Measurements from ENCODE around the gene PEPD. TPM values are rescaled to one million over a fixed set of nuclear protein-coding genes. Genes with fewer than 3 reads are reported as not detected.

PEPD gene
- total RNA-seq, 4 donors from 2014 or later: 79.8 to 122 (median 94.8) TPM

GRCh38 chr19:33547676-33548075 is 26.1 kb upstream of the PEPD start:
- Histone ChIP-seq H3K27me3 (no peaks in the 10 kb centered on the region), H3K27ac (no peak overlapping the region), H3K9me3 (no peaks in the 10 kb centered on the region), H3K4me3 (no peak overlapping the region), H3K4me1 (no peaks in the 10 kb centered on the region), H3K36me3 (no peaks in the 10 kb centered on the region)
- 78 to 85% methylated on average over 3 of the region's 3 CpGs for WGBS, 2 donors
- TF ChIP-seq CTCF (IDR thresholded peaks at IDR 0.05): no peak
- TF ChIP-seq EP300 (IDR thresholded peaks at IDR 0.05): no peak
- no peak for TF ChIP-seq POLR2A (IDR thresholded peaks at IDR 0.05)
- no peak for DNase-seq (ENCODE audit: low spot score in 2 of 2)

DNA sequence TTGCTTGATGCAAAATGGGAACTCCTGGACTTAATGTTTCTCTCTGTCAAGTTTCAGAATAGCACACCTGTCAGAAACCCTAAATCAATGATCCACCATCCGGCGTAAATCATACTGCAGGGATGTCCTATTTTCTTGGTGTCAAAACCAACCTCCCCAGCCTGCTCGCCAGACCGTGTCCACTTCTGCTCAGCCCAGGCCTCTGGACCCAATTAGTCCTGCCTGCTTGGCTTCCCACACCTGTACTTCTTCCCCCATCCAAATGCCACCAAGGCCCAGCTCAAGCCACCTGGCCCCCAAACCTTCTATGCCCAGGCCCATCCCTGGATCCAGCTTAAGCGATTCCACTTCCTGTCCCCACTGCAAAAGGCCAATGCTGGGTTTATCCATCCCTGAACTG is 25.1 kb upstream of the PEPD start:
- WGBS, 2 donors: 87% methylated on average over 5 of the region's 5 CpGs
- Histone ChIP-seq H3K36me3 (no peaks in the 10 kb centered on the region), H3K27ac (no peak overlapping the region), H3K9me3 (no peaks in the 10 kb centered on the region), H3K4me3 (no peak overlapping the region), H3K27me3 (no peaks in the 10 kb centered on the region), H3K4me1 (no peaks in the 10 kb centered on the region)
- TF ChIP-seq POLR2A (IDR thresholded peaks at IDR 0.05) (no peak), EP300 (IDR thresholded peaks at IDR 0.05) (no peak)
- no peak for DNase-seq (ENCODE audit: low spot score in 2 of 2)

DNA sequence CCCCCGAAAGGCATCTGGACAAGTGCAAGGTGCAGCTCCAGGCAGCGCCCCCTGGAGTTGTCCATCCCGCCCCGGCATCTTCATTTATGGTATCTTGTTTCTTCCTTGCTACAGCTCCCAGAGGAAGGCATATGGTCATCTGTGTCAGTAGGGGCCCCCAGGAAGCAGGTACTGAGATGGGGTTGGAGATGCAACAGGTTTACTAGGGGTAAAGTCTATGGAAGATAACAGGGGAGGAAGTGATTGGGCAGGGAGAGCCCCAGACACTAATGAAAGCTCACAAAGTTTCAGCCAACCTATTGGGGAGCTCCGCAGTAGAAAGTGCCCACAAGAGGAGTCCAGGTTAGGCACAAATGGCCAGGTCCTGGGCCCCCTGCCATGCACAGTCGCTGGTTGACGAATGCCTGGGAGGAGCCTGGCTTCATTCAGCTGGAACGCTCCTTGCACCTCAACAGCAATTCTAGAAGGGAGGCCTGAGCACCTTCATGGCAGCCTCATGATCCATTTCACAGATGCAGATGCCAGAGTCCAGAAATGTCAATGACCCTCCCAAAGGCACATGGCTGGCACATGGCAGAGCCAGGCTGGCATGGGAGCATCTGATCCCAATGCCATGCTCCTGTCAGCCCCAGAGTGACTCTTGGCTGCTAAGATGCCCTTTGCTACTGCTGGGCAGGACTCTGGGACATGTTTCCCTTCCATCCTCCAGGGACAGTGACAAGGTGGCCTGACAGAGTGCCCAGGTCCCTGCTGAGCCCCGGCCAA is 23.8 kb upstream of the PEPD start:
- H3K4me1 ChIP-seq: no peaks in the 10 kb centered on the region
- H3K27ac ChIP-seq: no peak overlapping the region
- no peak for DNase-seq (ENCODE audit: low spot score in 2 of 2)
- no peak for TF ChIP-seq CTCF (IDR thresholded peaks at IDR 0.05)
- no peak for TF ChIP-seq POLR2A (IDR thresholded peaks at IDR 0.05)
- no peak for TF ChIP-seq EP300 (IDR thresholded peaks at IDR 0.05)
- 77 to 79% methylated on average over 9 of the region's 9 CpGs for WGBS, 2 donors
- no peak overlapping the region for H3K4me3 ChIP-seq
- H3K36me3 ChIP-seq: no peaks in the 10 kb centered on the region
- no peaks in the 10 kb centered on the region for H3K9me3 ChIP-seq
- H3K27me3 ChIP-seq: peaks cover 0 to 3% of the 10 kb centered on the region in 2 donors

DNA sequence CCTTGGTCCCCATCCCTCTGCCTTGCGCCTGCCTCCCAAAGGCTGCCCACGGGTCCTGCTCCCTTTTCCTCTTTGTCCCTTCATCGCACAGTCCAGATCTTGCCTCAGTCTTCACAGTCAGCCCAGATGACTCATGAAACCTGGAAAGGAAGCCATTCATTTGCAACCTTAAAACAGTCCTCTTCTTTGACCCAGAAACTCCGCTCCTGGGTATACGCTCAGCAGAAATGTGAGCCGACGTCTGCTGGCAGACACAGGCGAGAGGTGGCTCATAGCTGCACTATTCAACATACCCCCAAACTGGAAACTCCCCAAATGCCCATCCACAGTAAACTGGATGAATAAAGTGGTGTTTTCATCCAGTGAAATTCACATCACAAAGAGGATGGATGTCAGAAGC is 13.6 kb upstream of the PEPD start:
- DNase-seq (ENCODE audit: low spot score in 2 of 2): no peak
- Histone ChIP-seq H3K4me3 (no peak overlapping the region), H3K9me3 (no peaks in the 10 kb centered on the region), H3K4me1 (no peaks in the 10 kb centered on the region), H3K27ac (no peak overlapping the region), H3K27me3 (peaks cover 0 to 14% of the 10 kb centered on the region in 2 donors), H3K36me3 (no peaks in the 10 kb centered on the region)
- TF ChIP-seq EP300 (IDR thresholded peaks at IDR 0.05) (no peak), CTCF (IDR thresholded peaks at IDR 0.05) (no peak), POLR2A (IDR thresholded peaks at IDR 0.05) (no peak)
- WGBS, 2 donors: 23 to 28% methylated on average over 8 of the region's 8 CpGs

- Histone ChIP-seq H3K9me3 (no peaks in the 10 kb centered on the region), H3K4me3 (no peak overlapping the region), H3K36me3 (no peaks in the 10 kb centered on the region), H3K27ac (no peak overlapping the region), H3K27me3 (peaks cover 0 to 31% of the 10 kb centered on the region in 2 donors), H3K4me1 (no peaks in the 10 kb centered on the region)
- TF ChIP-seq EP300 (IDR thresholded peaks at IDR 0.05) (no peak), CTCF (IDR thresholded peaks at IDR 0.05) (no peak), POLR2A (IDR thresholded peaks at IDR 0.05) (no peak)
- no peak for DNase-seq (ENCODE audit: low spot score in 2 of 2)
- WGBS, 2 donors: 14 to 17% methylated on average over 6 of the region's 6 CpGs
Measured at GRCh38 chr19:33532859-33533460, 11.4 kb upstream of the PEPD start.

Data from tibial nerve (tissue), 4 donors.